DMS153 (cell line): ENCODE results near the gene SLC25A6.
"Not testable (repeated sequence)": the region's sequence is repeated elsewhere in the genome, so short reads cannot be mapped to it uniquely, and the experiment has no call there.

Experiments
- DNase-seq: peaks from one replicate; lab custom pipeline; 2025; lab: John Stamatoyannopoulos, UW

SLC25A6 gene

GRCh38 chrX:1391707-1392375 is at the start of gene SLC25A6:
TSS of gene SLC25A6 (minus strand) at chrX:1392113. CDS start at chrX:1392009, 104 bp downstream.
- DNase-seq, result no peak

- no peak for DNase-seq
Measured at GRCh38 chrX:1440506-1440905, 48.6 kb upstream of the SLC25A6 start.

DNA sequence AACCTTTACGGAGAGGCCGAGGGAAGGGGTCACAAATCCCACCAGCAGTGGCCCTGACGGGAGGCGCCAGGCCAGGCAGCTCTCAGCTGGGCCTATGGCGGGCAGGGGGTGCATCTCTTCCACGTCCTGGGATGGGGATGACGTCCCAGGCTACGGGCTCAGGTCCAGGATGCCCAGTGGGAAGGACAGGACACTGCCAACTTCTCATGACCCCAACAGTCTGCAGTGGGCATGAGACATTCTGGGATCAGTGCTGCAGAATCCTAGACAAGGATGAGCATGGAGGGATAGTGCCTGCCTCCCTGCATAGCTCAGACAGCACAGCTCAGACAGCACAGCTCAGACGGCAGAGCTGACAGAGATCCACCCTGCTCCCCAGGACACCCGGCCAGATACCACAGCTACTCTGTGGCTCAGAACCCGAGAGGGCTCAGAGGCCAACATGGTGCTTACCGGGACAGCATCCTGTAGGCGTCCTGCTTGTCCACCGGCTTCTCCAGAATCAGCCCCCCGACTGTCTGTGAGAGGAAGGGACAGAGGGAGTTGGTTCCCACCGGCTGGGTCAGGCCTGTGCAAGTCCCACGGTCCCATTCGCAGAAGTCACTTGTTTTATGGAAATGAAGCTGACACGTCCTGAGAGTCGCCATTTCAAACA is 43.5 kb upstream of the SLC25A6 start:
- no peak for DNase-seq

DNA sequence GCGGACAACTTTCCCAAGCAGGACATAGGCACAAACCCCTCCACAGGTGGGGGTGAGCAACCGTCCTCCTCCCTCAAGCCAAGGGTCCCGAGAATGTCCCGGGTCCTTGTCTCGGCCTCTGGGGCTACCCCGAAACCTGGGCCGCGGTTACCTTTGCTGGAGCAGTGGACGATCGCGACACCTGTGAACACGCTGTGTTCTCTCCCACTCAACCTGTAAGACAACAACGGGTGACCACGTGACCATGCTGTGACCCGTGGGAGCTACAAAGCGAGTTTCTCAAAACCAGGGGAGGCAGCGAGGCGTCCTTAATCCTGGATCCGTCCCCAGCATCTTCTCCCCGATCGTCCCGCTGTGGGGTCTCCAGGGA is 42.9 kb upstream of the SLC25A6 start:
- DNase-seq, result no peak

GRCh38 chrX:1433646-1434357 is 41.9 kb upstream of the SLC25A6 start:
- no peak for DNase-seq

DNA sequence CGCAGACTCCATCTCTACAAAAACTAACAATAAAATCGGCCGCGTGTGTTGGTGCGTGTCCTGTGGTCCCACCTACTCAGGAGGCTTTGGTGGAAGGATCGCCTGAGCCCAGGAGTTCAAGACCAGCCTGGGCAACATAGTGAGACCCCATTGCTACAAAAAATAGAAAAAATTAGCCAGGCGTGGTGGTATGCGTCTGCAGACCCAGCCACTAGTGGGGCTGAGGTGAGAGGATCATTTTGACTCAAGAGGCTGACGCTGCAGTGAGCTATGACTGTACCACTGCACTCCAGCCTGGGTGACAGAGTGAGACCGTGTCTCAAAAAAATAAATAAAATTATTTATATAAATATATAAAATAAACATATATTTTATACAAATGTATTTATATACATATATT is 38.5 kb upstream of the SLC25A6 start:
- DNase-seq, result no peak

DNA sequence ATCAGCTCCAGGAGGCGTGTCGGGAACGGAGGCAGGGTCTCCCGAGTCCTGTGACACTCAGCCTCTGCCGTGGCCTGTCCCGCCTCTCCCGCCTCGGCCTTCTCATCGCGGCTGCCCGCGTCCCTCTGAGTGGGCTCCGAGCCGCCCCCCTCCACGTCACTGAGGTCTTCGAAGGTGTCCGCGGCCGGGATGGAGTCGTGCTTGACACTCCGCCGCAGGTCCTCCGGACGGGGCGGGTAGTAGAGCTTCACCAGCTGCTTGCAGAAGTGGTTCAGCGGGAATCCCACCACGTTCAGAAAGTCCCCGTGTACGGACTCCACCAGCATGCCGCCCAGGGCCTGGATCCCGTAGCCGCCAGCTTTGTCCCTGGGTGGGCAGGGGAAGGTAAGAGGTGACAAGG is 35.8 kb upstream of the SLC25A6 start:
- DNase-seq, result no peak

DNA sequence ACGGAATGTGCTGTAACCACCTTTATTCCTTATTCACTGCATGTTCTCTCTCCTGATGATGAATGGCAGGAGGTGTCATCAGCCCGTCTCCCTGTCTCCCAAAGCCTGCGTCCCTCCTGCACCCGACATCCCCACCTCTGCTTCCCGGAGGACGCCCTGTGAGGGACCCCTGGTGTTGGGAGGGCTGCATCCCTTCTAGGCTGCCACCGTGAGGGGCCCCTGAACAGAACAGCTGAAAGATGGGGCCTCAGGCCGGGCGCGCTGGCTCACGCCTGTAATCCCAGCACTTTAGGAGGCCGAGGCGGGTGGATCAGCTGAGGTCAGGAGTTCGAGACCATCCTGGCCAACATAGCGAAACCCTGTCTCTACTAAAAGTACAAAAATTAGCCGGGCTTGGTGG is 34.4 kb upstream of the SLC25A6 start:
- DNase-seq, result not testable (repeated sequence)

DNA sequence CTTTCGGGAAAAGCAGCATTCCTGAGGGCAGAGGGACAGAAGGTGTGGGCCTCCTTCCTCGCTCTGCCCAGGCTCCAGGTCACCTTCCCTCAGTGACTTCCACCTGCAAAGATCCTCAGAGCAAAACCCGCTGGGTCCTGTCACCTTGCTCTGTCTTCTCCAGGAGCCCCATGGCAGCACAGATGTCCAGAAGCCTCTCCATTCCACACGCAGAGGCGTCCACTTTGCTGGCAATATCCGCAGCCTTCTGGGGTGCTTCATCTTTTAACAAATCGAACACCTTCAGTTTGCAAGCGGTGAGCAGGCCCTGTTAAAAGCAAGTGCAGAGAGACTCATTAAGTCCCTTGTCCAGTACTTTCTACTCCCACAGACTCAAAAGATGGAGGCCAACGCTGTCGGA is 33.5 kb upstream of the SLC25A6 start:
- DNase-seq, result no peak

- DNase-seq, result no peak
Measured at GRCh38 chrX:1424147-1424851, 32.4 kb upstream of the SLC25A6 start.

DNA sequence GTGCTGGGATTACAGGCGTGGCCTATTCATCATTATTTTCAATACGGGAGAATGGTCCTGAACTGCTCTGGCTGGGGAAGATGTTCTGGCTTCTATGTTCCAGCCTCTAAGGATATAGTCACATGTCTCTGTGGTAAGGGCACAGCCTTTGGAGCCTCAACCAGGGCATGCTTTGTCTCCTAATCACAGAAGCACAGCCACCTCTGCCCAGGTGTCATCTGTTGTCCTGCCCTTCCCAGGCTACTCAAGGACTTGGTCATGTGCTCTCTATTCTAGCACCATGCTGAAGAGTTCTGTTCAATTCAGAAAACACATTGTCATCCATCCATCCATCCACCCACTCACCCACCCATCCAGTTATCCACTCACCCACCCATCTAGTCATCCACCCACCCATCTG is 31.3 kb upstream of the SLC25A6 start:
- DNase-seq, result no peak

GRCh38 chrX:1422135-1422465 is 30.2 kb upstream of the SLC25A6 start:
- DNase-seq, result no peak

- DNase-seq, result no peak
Measured at GRCh38 chrX:1421433-1422134, 29.7 kb upstream of the SLC25A6 start.

GRCh38 chrX:1420371-1420770 is 28.5 kb upstream of the SLC25A6 start:
- no peak for DNase-seq

GRCh38 chrX:1419545-1420355 is 27.8 kb upstream of the SLC25A6 start:
- DNase-seq, result no peak

GRCh38 chrX:1418901-1419544 is 27.1 kb upstream of the SLC25A6 start:
- DNase-seq, result no peak

DNA sequence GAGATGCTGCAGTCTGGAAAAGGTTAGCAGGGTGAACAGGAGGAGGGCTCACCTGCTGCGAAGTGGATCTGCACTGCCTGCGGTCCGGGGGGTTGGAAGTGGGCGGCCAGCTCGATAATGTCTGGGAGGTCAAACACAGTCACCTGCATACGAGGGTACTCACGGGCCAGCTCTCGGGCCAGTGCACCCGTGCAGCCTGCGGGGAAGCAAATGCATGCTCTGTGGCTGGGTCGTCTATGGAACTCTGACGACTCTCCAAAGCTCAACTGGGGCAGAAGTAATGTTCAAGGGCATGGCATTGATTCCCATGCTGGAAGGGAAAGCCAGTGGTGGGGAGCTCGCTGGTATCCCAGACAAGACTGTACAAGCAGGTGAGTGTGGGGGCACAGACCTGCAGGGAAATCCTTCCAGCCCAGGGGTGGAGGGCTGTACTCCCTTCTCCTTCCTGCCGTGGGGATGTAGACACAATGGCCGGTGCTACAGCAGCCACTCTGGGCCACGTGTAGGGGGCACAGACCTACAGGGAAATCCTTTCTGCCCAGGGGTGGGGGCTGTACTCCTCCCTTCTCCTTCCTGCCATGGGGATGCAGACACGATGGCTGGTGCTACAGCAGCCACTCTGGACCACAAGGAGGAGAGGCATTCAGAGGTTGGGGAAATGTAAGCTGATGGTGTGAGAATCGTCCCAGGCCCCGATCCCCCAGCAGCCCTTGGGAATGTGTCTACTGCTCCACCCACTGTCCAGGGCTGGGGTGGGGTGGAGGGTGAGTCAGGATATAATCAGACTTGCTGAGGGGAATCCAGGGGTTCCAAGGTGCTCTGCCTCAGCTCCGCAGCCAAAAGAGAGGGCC is 26.2 kb upstream of the SLC25A6 start:
- DNase-seq, result no peak

- no peak for DNase-seq
Measured at GRCh38 chrX:1416965-1417760, 25.2 kb upstream of the SLC25A6 start.

DNA sequence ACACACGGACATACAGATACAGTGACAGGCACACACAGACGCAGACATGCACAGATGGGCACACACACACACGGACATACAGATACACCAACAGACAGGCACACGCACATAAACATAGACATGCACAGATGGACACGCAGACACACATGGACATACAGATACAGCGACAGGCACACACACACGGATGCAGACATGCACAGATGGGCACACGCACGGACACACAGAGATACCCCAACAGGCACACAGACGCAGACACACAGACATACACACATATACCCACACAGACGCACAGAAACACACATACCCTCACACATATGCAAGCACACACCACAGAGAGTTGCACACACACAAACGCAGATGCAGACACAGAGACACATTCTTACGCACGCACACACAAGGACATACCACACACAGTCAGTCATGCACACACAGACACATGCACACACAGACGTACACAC is 24.4 kb upstream of the SLC25A6 start:
- no peak for DNase-seq
